GM12865 (cell line): ENCODE data around the gene LCE1F.

ENCODE experiments used
- DNase-seq: peaks from one replicate; pipeline ENCODE4 v3.0.0; 2010; ENCODE audit warnings: low read depth
- H3K4me3 ChIP-seq: 2 replicates; pipeline ENCODE4 v1.5.1; 2011; ENCODE audit warnings: mild to moderate bottlenecking, low read depth, low read length, control low read depth
- CTCF ChIP-seq: IDR thresholded peaks from 2 replicates; pipeline ENCODE4 v1.5.1; 2011; ENCODE audit warnings: low read length, control low read depth, low read depth, inconsistent platforms; ENCODE audit not compliant: insufficient read depth; ENCODE audit errors: missing control alignments

Gene LCE1F

GRCh38 chr1:152743371-152744145 is 31.4 kb upstream of the LCE1F start:
- TF ChIP-seq CTCF, result no peak
- no peak overlapping the region for H3K4me3 ChIP-seq
- no peak for DNase-seq

GRCh38 chr1:152745289-152745704 is 29.6 kb upstream of the LCE1F start:
- no peak overlapping the region for H3K4me3 ChIP-seq
- no peak for TF ChIP-seq CTCF
- no peak for DNase-seq

- H3K4me3 ChIP-seq, result no peak overlapping the region
- no peak for TF ChIP-seq CTCF
- no peak for DNase-seq
Observed at GRCh38 chr1:152745765-152746444, 29.0 kb upstream of the LCE1F start.

GRCh38 chr1:152747831-152748230 is 27.1 kb upstream of the LCE1F start:
- no peak overlapping the region for H3K4me3 ChIP-seq
- no peak for DNase-seq
- TF ChIP-seq CTCF, result no peak

- H3K4me3 ChIP-seq, result no peak overlapping the region
- no peak for TF ChIP-seq CTCF
- DNase-seq, result no peak
Observed at GRCh38 chr1:152752225-152752624, 22.7 kb upstream of the LCE1F start.

- no peak overlapping the region for H3K4me3 ChIP-seq
- DNase-seq, result no peak
- TF ChIP-seq CTCF, result no peak
Observed at GRCh38 chr1:152753586-152753985, 21.4 kb upstream of the LCE1F start.
